T follicular helper cell (primary cell): ENCODE data around the gene FRK.

Source experiments
- DNase-seq: peaks from one replicate; pipeline ENCODE4 v3.0.0-alpha.2; 2020; ENCODE audit warnings: low read depth

FRK gene

DNA sequence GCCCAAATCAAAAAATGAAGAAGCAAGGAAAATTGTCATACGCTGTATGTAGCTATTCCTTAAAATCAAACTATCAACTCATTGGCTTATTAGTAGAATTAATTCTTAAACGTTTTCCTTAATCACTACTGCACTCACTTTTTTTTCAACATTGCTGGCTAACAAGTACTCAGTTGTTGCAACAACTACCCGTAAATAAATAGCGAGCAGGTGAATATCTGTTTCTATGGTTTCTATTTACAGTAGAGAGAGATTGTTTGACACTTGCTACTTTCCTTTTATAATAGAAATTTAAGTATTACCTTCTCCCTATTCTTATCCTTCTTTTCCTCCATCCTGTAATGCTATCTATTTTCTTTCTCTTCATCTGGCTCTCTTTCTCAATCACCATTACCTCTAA, 25.1 kb downstream of the FRK start:
- no peak for DNase-seq

DNA sequence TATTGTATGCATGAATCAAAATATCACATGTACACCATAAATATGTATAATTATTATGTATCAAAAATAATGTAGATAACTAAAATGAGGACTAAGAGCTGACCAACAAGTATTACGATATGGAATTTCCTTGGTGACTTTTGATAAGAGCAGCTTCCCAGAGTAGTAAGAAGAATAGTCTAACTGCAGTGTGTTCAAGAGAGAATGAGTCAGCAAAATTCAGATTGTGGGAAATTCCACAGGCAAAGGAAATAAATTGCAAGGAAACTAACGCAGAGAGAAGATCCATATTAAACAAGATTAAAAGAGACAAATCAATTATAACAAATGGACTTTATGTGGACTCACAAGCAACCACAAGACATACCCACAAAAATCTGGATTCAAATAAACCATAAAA, 26.4 kb downstream of the FRK start:
- DNase-seq: no peak

GRCh38 chr6:116033687-116034303, 26.9 kb downstream of the FRK start:
- no peak for DNase-seq

GRCh38 chr6:116030770-116031169, 29.9 kb downstream of the FRK start:
- DNase-seq: no peak

DNA sequence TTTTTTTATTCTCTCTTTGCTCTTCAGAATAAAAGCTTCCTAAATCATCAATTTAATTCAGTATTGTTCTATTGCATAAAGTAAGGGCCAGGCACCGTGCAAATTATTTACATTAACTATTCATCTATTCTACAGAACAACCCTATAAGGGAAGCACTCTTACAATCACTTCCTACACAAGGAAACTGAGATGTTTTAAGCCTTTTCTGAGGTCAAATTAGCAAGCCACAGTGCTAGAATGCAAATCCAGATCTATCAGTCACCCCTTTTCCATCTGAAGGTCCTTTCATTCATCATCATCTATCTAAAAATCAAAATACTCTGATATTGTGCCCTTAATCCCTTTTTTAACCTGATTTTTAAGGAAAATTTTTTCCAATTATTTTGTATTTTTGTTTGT, 31.2 kb downstream of the FRK start:
- no peak for DNase-seq

DNA sequence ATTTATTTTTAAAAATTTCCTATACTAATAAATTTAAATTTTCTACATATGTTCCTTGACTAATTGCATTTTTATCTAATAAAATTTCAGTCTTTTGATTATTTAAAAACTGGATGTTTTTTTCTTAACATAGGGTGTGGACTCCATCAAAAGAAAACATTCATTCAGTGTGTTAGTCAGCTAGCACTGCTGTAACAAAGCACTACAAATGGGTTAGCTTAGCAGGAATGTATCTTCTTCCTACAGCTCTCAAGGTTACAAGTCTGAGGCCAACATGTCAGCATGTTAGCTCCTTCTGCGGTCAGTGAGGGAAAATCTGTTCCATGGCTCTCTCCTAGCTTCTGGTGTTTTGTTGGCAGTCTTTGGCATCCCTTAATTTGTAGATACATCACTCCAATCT, 32.5 kb downstream of the FRK start:
- DNase-seq: no peak

DNA sequence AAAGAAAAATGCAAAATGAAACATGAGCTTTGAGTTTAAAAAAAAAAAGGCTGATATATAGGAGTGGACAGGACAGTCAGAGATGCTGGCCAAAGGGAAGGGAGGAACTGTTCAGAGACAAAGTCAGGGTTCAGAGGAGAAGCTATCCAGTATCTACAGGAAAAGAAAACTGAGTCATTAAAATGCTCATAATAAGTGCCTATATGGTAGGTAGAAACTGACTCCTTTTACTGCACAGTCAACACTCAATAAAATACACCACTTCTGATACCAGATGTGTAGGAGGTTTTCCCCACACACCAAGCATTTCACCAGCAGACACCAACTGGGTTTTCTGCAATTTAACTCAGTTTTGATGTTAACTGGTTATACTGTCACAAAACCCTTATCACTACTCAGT, 32.9 kb downstream of the FRK start:
- no peak for DNase-seq

DNA sequence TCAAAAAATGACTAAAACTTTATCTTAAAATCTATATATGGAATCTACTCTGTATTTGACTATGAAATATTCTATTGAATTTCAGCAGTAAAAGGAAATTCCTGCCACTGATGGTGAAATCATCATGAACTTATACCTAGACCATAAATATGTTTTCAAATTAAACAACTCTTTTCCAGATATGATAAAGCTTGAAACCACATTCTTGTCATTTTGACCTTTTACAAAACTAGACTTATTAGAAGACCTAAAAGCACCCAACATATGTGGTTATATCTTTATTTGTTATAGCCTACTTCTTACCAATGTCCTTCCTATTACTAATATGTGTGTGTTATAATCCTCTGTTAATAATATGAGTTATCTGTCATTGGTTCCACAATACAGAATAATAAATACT, 35.3 kb downstream of the FRK start:
- DNase-seq: no peak

GRCh38 chr6:116022841-116023445, 37.7 kb downstream of the FRK start:
- no peak for DNase-seq

- DNase-seq: no peak
Observed at GRCh38 chr6:116020738-116021137, 40.0 kb downstream of the FRK start.

DNA sequence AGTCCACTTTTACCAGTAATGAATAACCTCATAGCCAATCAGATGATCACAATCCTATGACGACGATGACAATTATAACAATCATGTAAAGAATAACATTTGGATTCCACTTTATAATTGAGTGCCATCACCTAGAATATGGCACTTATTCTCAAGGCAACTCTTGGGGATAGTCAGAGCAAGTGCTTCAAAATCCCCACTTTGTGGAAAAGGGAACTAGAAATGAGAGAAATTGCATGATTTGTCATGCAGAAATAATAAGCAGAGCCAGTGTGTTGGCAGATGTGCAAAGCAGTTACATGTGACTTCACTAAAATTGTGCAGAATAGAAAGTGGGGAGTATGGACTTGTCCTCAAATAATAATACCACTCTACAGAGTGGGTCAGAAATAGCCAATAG, 41.3 kb downstream of the FRK start:
- DNase-seq: no peak

DNA sequence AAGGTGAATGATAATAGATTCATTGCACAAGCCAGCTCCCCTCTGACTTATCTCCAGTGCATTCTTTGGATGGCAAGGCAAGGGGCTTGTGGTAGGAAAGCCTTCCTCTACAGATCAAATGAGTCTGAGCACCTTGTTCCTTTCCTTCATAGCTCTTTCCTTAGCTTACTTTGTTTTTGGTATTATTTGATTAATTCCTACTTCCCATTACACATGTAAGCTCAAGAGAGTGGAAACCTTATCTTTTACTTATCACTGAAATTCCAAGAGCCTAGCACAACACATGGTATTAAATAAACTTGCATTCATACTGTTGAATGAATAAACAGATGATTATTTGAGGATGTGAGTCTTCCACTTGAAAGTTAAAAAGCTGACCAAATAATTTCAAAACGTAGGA, 41.7 kb downstream of the FRK start:
- no peak for DNase-seq

- no peak for DNase-seq
Observed at GRCh38 chr6:116017546-116018295, 43.0 kb downstream of the FRK start.

DNA sequence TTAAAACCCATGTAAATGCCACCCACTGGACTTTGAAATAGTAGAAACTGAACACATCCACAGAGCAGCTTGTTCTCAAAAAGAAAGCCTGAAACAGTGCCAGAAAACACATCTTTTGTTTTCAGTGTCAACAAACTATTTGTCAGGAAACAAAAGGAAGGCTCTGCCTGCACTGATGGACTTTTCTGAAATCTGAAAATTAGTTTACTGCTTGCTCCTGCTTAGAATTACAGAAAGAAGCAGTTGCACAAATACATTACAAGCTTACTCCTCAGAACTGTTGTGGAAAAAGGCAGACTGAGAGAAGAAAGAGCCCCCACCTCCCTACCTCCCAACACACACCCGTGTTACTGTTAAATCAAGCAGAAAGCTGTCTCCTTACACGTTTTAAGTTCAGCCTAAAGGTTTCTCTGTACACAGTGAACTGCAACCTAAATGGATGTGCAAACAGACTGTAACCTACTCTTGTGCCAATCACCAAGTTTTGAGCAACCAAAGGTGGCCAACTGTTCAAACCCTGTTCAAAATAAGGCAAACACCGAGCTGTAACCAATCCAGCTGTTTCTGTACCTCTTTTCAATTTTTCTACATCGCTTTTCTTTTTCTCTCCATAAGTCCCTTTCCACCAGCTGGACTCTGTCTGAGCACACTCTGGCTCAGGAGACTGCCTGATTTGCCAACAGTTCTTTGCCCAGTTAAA, 43.7 kb downstream of the FRK start:
- DNase-seq: no peak

DNA sequence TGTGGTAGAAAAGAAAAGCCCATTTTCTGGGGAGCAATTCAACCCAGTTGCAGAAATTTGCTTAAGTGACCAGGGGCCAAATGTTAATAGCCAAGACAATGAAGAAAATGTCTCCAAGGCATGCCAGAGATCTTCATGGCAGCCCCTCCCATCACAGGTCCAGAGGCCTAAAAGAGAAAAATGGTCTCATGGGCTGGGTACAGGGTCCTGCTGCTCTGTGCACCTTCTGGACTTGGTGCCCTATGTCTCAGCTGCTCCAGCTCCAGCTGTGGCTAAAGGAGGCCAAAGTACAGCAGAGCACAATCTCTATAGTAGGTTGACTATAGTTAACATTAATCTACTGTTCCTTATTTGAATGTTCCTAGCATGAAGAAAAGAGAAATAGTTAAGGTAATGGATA, 44.7 kb downstream of the FRK start:
- no peak for DNase-seq

DNA sequence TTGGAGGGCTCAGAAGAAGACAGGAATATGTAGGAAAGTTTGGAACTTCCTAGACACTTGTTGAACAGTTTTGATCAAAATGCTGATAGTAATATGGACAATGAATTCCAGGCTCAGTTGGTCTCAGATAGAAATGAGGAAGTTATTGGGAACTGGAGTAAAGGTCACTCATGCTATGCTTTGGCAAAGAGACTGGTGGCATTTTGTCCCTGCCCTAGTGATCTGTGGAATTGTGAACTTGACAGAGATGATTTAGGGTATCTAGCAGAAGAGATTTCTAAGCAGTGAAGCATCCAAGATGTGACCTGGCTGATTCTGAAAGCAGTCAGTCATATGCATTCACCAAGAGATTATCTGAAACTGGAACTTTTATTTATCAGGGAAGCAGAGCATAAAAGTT, 45.1 kb downstream of the FRK start:
- no peak for DNase-seq

DNA sequence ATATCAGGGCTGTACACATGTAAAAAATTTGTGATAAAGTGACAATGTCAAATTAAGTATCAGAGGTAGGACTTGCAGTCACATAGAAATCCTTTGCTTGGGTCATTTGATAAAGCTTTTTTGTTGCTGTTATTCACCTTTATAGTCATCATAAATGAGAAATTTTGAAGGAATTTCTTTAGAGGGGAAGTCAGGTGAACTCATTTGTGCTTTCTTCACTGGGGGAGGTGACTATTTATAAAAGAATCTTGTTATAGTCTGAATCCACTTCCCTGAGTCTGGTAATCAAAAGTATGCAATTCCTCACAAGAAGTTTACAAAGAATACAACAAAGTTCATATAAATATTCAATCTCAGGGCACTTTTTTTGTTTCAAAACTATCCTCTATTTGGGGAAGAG, 47.7 kb downstream of the FRK start:
- DNase-seq: no peak

GRCh38 chr6:116012471-116012949, 48.2 kb downstream of the FRK start:
- no peak for DNase-seq

DNA sequence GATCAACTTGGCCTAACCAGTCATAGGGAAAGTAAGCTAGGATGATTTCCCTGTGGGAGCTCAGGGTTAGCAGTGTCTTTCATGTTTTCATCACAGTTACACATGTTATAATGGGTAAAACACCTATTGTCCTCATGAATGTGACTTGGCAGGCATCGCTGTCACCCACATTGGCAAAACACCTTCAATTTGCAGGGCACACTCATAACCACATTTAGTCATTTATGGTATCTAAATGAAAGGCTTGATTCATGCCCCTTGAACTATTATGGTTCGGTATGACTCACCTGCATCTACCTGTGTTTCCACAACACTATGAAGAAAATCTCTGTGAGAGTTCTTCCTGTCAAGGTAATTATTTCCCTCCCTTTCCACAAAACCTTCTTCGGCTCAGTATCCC, 49.2 kb downstream of the FRK start:
- no peak for DNase-seq

GRCh38 chr6:116010790-116011401, 49.8 kb downstream of the FRK start:
- DNase-seq: peak; percentile 19

DNA sequence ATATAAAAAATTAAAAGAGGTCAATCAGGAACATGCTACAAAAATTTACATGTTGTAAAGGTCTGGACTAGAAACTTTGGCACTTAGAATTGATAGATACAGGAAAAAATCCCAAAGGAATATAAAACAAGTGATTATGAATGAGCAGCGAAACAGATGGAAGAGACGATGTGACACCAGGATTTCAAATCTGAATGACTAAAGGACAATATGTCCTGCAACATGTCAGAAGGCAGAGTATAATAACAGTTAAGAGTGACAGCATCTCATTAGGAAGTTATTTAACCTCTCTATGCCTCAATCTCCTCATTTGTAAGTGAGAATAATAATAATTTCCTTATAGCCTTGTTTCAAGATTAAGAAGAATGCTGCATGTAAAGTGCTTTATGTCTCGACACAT, 50.3 kb downstream of the FRK start:
- no peak for DNase-seq

GRCh38 chr6:116008470-116009243, 52.0 kb downstream of the FRK start:
- no peak for DNase-seq
